ENCODE measurements around the gene ASTN2.

ASTN2 gene

GRCh38 chr9:116555119-116555518, 859.7 kb downstream of the ASTN2 start:
- Histone ChIP-seq H3K9me3 (ENCODE audit: insufficient read depth, low read depth, low read length) (no peaks in the 10 kb centered on the region), H3K27me3 (ENCODE audit: insufficient read depth, low read length) (no peaks in the 10 kb centered on the region), H3K9ac (ENCODE audit: low read depth, low read length) (no peak overlapping the region), H3K4me1 (ENCODE audit: insufficient read depth, low read length) (no peaks in the 10 kb centered on the region), H3K27ac (ENCODE audit: low read depth, low read length) (no peak overlapping the region), H3K36me3 (ENCODE audit: insufficient read depth, low read length) (no peaks in the 10 kb centered on the region), H3K4me3 (ENCODE audit: low read length) (no peak overlapping the region)
- WGBS, result 93% methylated on average over 6 of the region's 7 CpGs

- no peaks in the 10 kb centered on the region for H3K9me3 ChIP-seq (ENCODE audit: insufficient read depth, low read depth, low read length)
- no peaks in the 10 kb centered on the region for H3K4me1 ChIP-seq (ENCODE audit: insufficient read depth, low read length)
- no peak overlapping the region for H3K9ac ChIP-seq (ENCODE audit: low read depth, low read length)
- 78% methylated on average over 2 of the region's 3 CpGs for WGBS
- H3K4me3 ChIP-seq (ENCODE audit: low read length), result no peak overlapping the region
- no peaks in the 10 kb centered on the region for H3K36me3 ChIP-seq (ENCODE audit: insufficient read depth, low read length)
- no peaks in the 10 kb centered on the region for H3K27me3 ChIP-seq (ENCODE audit: insufficient read depth, low read length)
- no peak overlapping the region for H3K27ac ChIP-seq (ENCODE audit: low read depth, low read length)
Measured at GRCh38 chr9:116550696-116551436, 864.0 kb downstream of the ASTN2 start.

GRCh38 chr9:116549786-116550660, 864.8 kb downstream of the ASTN2 start:
- 94% methylated on average over 5 of the region's 5 CpGs for WGBS
- H3K4me1 ChIP-seq (ENCODE audit: insufficient read depth, low read length), result no peaks in the 10 kb centered on the region
- H3K9me3 ChIP-seq (ENCODE audit: insufficient read depth, low read depth, low read length), result no peaks in the 10 kb centered on the region
- no peak overlapping the region for H3K27ac ChIP-seq (ENCODE audit: low read depth, low read length)
- H3K4me3 ChIP-seq (ENCODE audit: low read length), result no peak overlapping the region
- no peak overlapping the region for H3K9ac ChIP-seq (ENCODE audit: low read depth, low read length)
- no peaks in the 10 kb centered on the region for H3K36me3 ChIP-seq (ENCODE audit: insufficient read depth, low read length)
- no peaks in the 10 kb centered on the region for H3K27me3 ChIP-seq (ENCODE audit: insufficient read depth, low read length)

GRCh38 chr9:116549061-116549664, 865.7 kb downstream of the ASTN2 start:
- Histone ChIP-seq H3K36me3 (ENCODE audit: insufficient read depth, low read length) (no peaks in the 10 kb centered on the region), H3K27me3 (ENCODE audit: insufficient read depth, low read length) (no peaks in the 10 kb centered on the region), H3K4me3 (ENCODE audit: low read length) (no peak overlapping the region), H3K4me1 (ENCODE audit: insufficient read depth, low read length) (no peaks in the 10 kb centered on the region), H3K9me3 (ENCODE audit: insufficient read depth, low read depth, low read length) (no peaks in the 10 kb centered on the region), H3K9ac (ENCODE audit: low read depth, low read length) (no peak overlapping the region), H3K27ac (ENCODE audit: low read depth, low read length) (no peak overlapping the region)
- 90% methylated on average over 9 of the region's 9 CpGs for WGBS

GRCh38 chr9:116547729-116548426, 867.0 kb downstream of the ASTN2 start:
- H3K4me1 ChIP-seq (ENCODE audit: insufficient read depth, low read length), result no peaks in the 10 kb centered on the region
- no peak overlapping the region for H3K9ac ChIP-seq (ENCODE audit: low read depth, low read length)

GRCh38 chr9:116546711-116547581, 867.9 kb downstream of the ASTN2 start:
- no peaks in the 10 kb centered on the region for H3K27me3 ChIP-seq (ENCODE audit: insufficient read depth, low read length)
- H3K4me3 ChIP-seq (ENCODE audit: low read length), result no peak overlapping the region
- H3K9ac ChIP-seq (ENCODE audit: low read depth, low read length), result no peak overlapping the region
- no peaks in the 10 kb centered on the region for H3K4me1 ChIP-seq (ENCODE audit: insufficient read depth, low read length)
- no peak overlapping the region for H3K27ac ChIP-seq (ENCODE audit: low read depth, low read length)
- no peaks in the 10 kb centered on the region for H3K9me3 ChIP-seq (ENCODE audit: insufficient read depth, low read depth, low read length)
- 96% methylated on average over 6 of the region's 7 CpGs for WGBS
- H3K36me3 ChIP-seq (ENCODE audit: insufficient read depth, low read length), result no peaks in the 10 kb centered on the region

More at GRCh38 chr9:116547729-116548426, 867.0 kb downstream of the ASTN2 start:
- no peaks in the 10 kb centered on the region for H3K36me3 ChIP-seq (ENCODE audit: insufficient read depth, low read length)
- WGBS, result 88% methylated on average over 11 of the region's 11 CpGs
- no peaks in the 10 kb centered on the region for H3K9me3 ChIP-seq (ENCODE audit: insufficient read depth, low read depth, low read length)
- no peak overlapping the region for H3K4me3 ChIP-seq (ENCODE audit: low read length)
- H3K27ac ChIP-seq (ENCODE audit: low read depth, low read length), result no peak overlapping the region
- no peaks in the 10 kb centered on the region for H3K27me3 ChIP-seq (ENCODE audit: insufficient read depth, low read length)

GRCh38 chr9:116544896-116545295, 870.0 kb downstream of the ASTN2 start:
- Histone ChIP-seq H3K4me3 (ENCODE audit: low read length) (no peak overlapping the region), H3K36me3 (ENCODE audit: insufficient read depth, low read length) (no peaks in the 10 kb centered on the region), H3K4me1 (ENCODE audit: insufficient read depth, low read length) (no peaks in the 10 kb centered on the region), H3K9me3 (ENCODE audit: insufficient read depth, low read depth, low read length) (no peaks in the 10 kb centered on the region), H3K27ac (ENCODE audit: low read depth, low read length) (no peak overlapping the region), H3K27me3 (ENCODE audit: insufficient read depth, low read length) (no peaks in the 10 kb centered on the region), H3K9ac (ENCODE audit: low read depth, low read length) (no peak overlapping the region)
- WGBS, result 92% methylated on average over 2 of the region's 2 CpGs

GRCh38 chr9:116543731-116544400, 871.0 kb downstream of the ASTN2 start:
- no peak overlapping the region for H3K4me3 ChIP-seq (ENCODE audit: low read length)
- WGBS, result 90% methylated on average over 8 of the region's 8 CpGs
- no peaks in the 10 kb centered on the region for H3K9me3 ChIP-seq (ENCODE audit: insufficient read depth, low read depth, low read length)
- no peaks in the 10 kb centered on the region for H3K36me3 ChIP-seq (ENCODE audit: insufficient read depth, low read length)
- no peaks in the 10 kb centered on the region for H3K4me1 ChIP-seq (ENCODE audit: insufficient read depth, low read length)
- no peaks in the 10 kb centered on the region for H3K27me3 ChIP-seq (ENCODE audit: insufficient read depth, low read length)
- no peak overlapping the region for H3K27ac ChIP-seq (ENCODE audit: low read depth, low read length)
- H3K9ac ChIP-seq (ENCODE audit: low read depth, low read length), result no peak overlapping the region

- Histone ChIP-seq H3K27ac (ENCODE audit: low read depth, low read length) (no peak overlapping the region), H3K9me3 (ENCODE audit: insufficient read depth, low read depth, low read length) (peaks cover 15% of the 10 kb centered on the region), H3K4me3 (ENCODE audit: low read length) (no peak overlapping the region), H3K9ac (ENCODE audit: low read depth, low read length) (no peak overlapping the region), H3K36me3 (ENCODE audit: insufficient read depth, low read length) (no peaks in the 10 kb centered on the region), H3K4me1 (ENCODE audit: insufficient read depth, low read length) (no peaks in the 10 kb centered on the region), H3K27me3 (ENCODE audit: insufficient read depth, low read length) (no peaks in the 10 kb centered on the region)
Measured at GRCh38 chr9:116541402-116541801, 873.5 kb downstream of the ASTN2 start.

- Histone ChIP-seq H3K9ac (ENCODE audit: low read depth, low read length) (no peak overlapping the region), H3K27ac (ENCODE audit: low read depth, low read length) (no peak overlapping the region), H3K27me3 (ENCODE audit: insufficient read depth, low read length) (no peaks in the 10 kb centered on the region), H3K9me3 (ENCODE audit: insufficient read depth, low read depth, low read length) (peaks cover 15% of the 10 kb centered on the region), H3K4me1 (ENCODE audit: insufficient read depth, low read length) (no peaks in the 10 kb centered on the region), H3K36me3 (ENCODE audit: insufficient read depth, low read length) (no peaks in the 10 kb centered on the region), H3K4me3 (ENCODE audit: low read length) (no peak overlapping the region)
- 91% methylated on average over 6 of the region's 6 CpGs for WGBS
Measured at GRCh38 chr9:116539549-116539948, 875.3 kb downstream of the ASTN2 start.

Data from HUES64 (cell line).